ENCODE results near the gene GLB1L2.

Gene GLB1L2

DNA sequence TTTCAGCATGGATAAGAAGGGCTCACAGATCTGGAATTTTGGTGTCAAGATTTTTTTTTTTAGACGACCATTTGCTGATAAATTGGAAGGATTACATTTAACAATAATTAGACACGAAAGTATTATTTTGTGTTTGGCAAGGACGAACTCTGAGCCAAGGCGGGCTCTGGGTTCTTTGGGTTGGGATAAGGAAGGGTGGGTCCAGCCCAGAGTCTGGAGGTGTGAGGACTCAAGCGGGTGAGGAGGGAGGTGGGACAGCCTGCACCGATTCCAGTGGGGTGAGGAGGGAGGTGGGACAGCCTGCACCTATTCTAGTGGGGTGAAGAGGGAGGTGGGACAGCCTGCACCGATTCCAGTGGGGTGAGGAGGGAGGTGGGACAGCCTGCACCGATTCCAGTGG, 76.1 kb downstream of the GLB1L2 start:
- no peak for DNase-seq

DNA sequence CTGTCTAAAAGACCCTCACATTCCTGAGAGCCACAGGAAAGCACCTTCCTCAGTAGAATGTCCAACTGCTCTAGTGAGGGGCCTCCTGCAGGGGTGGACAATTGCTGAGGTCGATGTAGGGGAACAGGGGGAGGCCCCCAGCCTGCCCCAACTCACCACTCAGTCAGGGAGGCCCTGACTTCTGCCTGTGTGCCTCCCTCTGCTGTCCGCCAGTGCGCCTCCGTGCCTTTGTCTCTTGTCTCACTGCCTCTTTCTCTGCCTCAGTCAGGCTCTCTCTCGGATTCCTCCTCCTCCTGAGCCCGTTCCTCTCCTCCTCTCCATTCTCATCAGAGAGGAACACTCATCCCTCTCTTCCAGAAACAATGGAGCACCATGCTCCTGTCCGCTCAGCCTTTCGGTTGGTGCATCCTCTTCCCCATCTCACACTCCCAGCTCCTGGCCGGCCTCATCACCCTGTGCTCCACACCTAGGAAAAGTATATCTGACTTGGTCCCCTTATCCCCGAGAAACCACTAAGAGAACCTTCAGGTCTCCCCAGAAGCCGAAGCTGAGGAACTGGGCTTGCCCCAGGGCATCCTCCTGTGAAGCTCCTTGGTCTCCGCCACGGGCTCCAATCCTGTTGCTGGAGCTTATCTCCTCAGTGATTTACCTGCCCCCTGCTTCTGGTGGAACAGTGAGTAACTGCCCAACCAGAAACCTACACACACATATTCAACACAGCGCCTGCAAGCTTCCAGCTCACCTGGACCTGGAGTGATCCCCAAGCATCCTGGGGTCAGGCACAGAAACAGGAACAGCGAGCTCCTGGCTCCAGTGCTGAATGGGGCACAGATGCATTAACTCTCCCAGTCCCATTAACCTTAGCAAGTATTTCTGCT, 78.0 kb downstream of the GLB1L2 start:
- no peak for DNase-seq

DNA sequence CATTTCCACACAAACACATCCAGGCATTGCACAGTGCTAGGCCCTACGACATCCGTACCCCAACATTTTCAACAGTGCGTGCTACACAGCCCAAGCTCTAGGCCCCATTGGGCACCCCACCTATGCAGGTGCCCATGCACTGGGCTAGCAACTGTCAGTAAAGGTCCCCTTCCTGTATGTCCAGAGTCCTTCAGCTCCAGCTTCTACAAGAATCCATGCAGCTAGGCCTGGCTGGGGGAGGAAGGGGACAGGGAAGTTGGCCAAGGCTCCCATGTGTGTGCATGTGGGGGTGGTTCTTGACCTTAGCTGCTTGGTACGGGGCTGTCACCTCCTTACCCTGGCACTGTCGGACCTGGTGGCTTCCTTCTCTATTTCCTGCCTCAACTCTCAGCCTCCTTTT, 79.0 kb downstream of the GLB1L2 start:
- no peak for DNase-seq

DNA sequence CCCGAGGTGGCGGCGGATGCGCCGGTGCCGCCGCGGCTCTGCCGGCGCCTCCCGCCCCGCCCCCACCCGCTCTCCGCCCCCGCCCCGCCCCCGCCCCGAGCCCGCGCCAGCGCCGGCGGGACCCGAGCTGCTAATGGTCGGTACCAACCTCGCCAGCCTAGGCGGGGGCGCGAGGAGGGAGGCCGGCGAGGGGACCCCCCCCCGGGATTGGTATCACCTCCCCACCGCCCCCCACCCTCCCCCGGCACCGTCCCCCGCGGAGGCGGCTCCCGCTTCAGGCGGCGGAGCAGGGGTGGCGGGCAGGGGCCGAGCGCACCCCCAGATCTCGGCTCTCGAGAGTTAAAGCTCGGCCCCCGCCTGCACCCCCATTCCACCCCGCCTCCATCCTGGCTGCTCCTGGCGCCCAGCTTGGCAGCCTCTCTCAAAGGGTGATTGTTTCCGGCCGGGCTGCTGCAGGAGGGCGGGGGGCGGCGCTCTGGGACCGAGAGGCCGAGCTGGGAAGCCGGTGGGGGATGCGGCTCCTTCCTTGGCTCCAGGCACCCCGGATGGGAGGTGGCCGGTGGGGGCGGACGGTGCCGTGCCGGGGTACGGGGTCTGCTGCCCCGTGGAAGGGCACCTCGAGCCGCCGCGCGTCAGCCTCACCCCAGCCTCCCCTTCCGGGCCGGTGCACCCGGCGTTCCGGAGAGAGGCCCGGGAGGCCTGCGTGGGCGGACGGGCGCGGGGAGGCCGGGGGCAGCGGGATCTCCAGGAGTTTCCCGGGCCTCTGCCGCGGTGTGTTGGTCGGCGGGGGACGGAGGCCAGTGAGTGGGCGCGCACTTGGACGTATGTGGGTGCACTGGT, 80.6 kb downstream of the GLB1L2 start, which contains the start of gene B3GAT1:
Gene B3GAT1 (minus strand): TSS at position 40 of the 840 bp plus-strand sequence. CDS start 24,583 bp downstream, outside the sequence.
- DNase-seq, result no peak

DNA sequence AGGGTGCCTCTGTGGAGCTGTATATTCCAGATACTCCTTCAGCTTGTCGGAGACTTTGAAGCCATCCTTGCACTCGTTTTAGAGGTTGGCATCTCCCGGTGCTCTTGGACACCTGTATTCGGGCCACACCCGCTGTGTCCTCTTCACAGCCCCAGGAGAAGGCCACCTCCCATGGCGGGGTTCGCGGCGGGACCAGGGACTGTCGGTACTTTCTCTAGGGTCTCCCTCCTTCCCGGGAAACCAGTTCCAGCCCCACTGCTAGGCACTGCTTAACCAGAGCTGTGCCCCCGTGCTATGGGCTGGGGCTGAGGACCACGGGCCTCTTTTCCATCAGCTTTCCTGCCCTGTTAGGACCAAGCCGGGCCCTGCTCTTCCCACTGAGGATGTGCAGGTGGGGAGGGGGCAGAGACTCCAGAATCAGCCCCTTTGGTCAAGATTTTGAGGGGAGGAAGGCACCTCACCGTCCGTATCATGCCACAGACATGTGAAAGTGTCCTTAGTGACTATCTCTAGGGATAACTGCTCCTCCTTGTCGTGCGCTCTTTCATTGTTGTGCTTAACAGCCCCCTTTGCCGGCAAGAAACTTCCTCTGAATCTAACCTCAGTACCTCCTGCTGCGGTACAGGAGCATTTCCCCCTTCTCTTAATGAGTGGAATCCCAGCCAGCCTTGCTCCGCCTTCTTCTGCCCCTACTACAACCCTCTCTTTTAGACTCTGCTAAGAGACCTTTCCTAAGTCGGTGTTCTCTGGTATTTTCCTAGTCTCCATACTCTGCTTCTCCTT, 81.4 kb downstream of the GLB1L2 start:
- DNase-seq, result no peak

DNA sequence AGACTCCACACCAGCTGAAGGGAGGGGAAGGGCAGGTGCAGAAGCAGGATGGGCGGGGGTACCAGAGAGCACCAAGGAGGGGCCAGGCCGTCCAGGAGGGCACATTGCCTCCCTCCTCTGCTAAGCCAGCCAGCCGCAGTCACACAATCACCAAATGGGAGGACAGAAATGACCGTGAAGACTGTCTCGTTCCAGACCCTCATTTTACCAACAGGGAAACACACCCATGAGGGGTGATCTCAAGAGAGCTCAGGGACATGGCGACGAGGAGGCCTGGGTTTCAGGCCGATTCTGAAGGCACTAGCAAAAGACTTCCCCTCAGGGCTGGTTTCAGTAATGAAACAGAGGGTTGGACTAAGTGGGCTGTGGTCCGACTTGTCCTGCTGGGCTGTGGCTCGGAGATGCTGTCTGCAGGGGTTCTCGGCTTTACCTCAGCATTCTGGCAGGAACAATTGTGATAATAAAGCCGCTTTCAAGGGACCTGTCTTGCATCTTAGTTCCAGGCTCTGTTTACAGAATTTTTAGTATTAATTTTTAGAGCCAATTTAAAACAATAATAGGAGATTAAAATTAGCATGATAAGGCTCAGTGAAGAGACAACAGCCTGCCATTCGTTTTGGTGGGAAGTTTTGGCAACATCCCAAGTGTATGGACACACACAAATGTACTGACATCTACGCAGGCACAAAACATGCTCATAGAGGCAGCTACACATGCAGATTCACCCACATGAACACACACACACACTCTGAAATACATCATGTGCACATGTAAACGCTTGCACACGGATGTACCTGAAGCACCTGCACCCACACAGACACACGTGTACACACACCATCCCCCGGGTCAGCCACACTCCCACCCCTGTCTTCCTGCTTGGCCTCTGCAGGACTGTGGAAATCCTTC, 82.3 kb downstream of the GLB1L2 start:
- no peak for DNase-seq

DNA sequence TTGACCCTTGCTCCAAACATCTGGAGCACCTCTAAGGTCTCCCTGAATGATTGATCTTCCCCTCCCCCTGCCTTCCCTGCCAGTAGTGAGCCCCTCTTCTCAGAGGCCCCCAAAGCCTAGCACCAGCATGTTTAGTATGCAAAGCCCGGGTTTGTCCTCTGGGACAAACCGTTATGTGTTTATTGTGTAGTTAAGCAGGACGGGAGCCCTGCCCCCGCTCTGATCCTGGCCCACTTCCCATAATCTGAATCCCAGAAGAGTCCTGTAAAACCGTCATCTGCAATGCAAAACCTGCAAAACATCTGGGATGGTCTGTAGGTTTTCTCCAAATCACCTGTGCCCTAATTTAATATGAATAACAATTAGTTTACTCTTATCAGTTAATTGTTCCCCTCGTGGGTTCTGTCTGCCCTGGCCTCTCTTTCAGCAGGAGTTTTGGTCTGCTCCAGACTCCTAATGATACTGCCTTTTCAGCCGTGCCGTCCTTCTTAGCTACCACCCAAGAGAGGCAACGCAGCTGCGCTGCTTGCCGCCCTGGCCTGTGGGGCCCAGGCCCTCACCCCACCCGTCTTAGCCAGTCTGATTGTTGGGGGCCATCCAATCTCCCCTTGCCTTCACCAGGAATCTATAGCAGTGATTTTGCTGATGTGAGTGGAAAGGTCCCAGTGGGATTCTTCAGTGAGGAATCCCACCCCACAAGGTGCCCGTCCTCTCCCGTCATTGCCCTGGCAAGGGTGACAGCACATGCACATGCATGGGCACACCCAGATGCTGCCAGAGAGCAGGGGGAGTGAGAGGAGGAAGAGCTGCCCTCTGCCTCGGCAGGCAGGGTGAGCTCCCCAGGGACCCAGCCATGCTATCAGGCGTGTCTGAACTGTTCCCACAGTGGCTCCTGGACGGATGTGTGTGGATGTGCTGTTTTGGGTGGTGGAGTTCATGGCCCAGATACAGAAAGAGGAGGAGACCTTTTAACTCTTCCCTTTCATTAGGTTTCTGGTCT, 83.3 kb downstream of the GLB1L2 start:
- DNase-seq, result no peak

DNA sequence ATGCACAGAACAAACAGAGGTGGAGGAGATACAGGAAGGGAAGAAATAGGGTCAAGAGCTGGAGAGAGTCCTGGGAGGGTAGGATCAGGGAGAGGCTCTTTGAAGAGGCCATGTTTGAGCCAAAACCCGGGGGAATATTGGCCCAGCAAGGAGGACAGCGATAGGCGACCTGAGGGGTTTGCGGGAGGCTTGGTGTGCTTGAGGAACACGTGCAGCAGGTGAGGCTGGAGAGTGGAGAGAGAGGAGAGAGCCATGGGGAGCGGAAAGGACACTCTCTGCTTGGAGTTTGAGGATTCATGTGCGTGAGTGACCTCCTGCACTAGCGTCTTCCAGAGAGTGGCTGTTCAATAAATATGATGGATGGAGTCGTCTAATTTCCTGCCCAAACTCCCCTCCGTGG, 84.9 kb downstream of the GLB1L2 start:
- DNase-seq, result no peak

DNA sequence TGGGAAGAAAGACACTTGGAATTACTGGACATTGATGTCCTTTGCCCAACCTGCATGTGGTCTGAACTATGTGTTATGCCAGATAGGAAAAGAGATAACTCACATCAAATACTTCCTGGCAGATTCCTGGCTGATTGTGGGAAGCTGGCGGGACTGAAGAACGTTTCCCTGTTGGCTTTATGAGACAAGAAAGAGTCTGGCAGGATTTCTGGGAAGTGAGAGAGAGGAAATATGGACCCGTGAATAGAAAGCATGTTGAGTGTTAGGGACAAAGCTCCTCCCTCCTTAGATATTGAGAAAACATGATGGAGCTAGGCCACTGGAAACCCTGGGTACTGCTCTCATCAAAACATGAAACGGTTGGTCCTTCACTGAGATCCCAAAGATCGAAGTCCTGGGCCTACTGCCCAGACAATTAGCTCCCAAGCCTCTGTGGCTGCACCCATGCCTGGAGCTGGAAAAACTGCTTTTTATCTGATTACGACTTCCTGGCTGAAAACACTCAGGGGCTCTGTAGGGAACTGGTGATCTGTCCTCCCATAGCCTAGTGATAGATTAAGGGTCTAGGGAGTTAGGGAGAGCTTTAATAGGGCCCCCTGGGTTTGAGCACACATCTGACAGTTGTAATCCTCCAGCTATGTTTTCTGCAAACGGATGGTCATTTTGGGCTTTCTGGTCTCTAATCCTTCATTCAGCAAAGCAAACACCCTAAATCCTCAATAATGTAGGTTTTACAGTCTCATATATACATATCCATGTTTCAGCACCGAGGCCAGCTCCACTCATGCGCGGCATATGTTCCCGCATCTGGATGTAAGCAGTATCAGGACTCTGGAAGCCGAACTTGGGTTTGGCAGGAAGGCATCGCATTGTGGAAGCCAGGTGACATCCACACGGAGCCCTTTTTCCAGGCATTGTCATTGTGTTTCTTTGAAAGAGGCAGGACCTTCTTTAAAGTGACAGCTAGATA, 86.4 kb downstream of the GLB1L2 start:
- DNase-seq, result no peak

DNA sequence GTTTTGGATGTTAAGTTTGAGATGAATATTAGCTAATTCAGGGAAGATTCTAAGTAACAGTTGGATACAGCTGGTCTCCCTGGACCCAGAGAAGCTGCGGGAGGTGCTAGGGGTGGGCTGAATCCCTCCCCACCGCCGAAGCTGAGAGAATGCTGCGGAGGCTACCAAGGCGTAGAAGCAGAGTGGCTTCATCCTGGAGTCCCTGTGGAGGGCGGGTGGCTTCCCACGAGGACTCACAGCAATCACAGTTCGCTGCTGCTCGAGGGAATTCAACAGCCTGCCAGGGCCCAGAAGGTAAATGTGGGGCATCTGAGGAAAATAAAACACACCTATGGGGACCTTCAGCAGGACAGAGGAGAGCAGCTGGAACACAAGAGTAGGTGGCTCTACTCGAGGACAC, 91.3 kb downstream of the GLB1L2 start:
- DNase-seq, result no peak

DNA sequence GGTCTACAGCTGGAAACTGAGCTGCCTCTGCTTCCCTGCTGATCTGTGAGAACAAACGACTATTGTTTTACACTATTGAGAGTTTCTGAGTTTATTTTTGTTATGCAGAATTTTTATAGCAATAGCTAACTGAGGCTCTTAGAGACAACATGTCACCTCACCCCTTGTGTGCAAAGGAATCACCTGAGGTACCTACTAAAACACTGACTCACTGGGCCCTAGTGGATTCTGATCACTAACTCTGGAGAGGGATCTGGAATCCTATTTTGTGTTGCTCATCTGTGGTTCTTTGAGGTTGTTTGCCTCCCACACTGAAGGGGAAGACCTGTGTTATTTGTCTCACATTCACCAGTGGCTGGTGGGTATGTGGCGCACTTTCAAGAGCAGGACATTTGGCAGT, 93.6 kb downstream of the GLB1L2 start:
- no peak for DNase-seq
